ENCODE data around the gene CELF4.
A peak's percentile ranks its signal among the peaks of the same experiment; 100 is the strongest.

- TF ChIP-seq CTCF (IDR thresholded peaks at IDR 0.05) (peak in 4 of 6 experiments; percentile 12 to 42 (median 26)), EP300 (IDR thresholded peaks at IDR 0.05) (no peak)
Observed at GRCh38 chr18:37578886-37579513, 13.4 kb upstream of the CELF4 start.

All from upper lobe of left lung (tissue), 4 donors.